ENCODE measurements around the gene NUMA1. TPM values are rescaled to one million over a fixed set of nuclear protein-coding genes. Genes with fewer than 3 reads are reported as not detected.
A peak's percentile ranks its signal among the peaks of the same experiment; 100 is the strongest.

The NUMA1 gene
- total and polyA plus RNA-seq, 9 of the 15 experiments (the other 6 are each of a cell fraction or from before 2014, with no cell fraction given): 4.1 to 104 (median 51.2) TPM

DNA sequence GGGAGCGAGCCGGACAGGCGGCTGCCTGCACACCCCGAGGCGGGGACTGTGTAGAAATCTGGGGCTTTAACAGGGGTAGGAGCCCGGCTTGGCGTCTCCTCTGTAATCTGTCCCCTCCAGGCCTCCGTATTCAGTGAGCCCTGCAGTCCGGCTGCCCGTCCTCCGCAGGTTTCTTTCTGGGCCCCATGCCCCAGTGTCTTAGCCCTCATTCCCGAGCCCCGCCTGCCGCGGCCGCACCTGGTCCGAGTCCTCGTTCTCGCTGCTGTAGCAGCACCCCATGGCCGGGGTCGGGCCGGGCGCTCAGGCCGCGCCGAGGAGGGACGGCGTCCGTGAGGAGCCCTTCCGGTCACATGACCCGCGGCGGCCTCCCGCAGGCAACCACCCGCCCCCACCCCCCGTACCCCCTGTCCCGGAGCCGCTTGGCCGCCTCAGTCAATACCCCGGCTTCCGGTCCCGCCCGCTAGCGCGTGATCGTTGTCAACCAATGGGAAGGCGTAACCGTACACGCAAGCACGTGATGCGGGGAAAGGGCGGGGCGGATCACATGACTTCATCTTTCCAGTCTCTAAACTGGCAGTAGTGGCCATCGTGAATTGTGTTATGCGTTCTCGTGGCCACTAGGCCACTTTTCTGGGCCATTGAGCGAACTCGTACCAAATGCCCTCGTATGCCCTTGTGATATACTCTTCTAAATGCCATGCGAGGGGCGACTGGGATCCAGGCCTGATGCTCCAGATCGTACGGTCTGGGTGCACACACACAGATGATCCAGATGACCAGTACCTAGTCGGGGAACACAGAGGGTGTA, 22.8 kb upstream of the NUMA1 start, which contains the start of gene LAMTOR1 (continued):
- TF ChIP-seq ZNF395 (CRISPR knock-in tag; IDR thresholded peaks at IDR 0.05): peak; percentile 85; the same call in 1 of the 2 replicates
- TF ChIP-seq, protein P1, sequence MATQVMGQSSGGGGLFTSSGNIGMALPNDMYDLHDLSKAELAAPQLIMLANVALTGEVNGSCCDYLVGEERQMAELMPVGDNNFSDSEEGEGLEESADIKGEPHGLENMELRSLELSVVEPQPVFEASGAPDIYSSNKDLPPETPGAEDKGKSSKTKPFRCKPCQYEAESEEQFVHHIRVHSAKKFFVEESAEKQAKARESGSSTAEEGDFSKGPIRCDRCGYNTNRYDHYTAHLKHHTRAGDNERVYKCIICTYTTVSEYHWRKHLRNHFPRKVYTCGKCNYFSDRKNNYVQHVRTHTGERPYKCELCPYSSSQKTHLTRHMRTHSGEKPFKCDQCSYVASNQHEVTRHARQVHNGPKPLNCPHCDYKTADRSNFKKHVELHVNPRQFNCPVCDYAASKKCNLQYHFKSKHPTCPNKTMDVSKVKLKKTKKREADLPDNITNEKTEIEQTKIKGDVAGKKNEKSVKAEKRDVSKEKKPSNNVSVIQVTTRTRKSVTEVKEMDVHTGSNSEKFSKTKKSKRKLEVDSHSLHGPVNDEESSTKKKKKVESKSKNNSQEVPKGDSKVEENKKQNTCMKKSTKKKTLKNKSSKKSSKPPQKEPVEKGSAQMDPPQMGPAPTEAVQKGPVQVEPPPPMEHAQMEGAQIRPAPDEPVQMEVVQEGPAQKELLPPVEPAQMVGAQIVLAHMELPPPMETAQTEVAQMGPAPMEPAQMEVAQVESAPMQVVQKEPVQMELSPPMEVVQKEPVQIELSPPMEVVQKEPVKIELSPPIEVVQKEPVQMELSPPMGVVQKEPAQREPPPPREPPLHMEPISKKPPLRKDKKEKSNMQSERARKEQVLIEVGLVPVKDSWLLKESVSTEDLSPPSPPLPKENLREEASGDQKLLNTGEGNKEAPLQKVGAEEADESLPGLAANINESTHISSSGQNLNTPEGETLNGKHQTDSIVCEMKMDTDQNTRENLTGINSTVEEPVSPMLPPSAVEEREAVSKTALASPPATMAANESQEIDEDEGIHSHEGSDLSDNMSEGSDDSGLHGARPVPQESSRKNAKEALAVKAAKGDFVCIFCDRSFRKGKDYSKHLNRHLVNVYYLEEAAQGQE (IDR thresholded peaks at IDR 0.05; ENCODE audit: borderline replicate concordance): peak; percentile 95
- TF ChIP-seq, protein P1 (CRISPR knock-in tag; IDR thresholded peaks at IDR 0.05; ENCODE audit: low read depth): no peak; the same call in 1 of the 2 replicates
- TF ChIP-seq ZNF143 (CRISPR knock-in tag; IDR thresholded peaks at IDR 0.05): no peak
- TF ChIP-seq SLC30A9 (CRISPR knock-in tag; IDR thresholded peaks at IDR 0.05): 0 out of 2 replicates have a peak, but pooled peaks have one; percentile 46
- TF ChIP-seq, protein P2, sequence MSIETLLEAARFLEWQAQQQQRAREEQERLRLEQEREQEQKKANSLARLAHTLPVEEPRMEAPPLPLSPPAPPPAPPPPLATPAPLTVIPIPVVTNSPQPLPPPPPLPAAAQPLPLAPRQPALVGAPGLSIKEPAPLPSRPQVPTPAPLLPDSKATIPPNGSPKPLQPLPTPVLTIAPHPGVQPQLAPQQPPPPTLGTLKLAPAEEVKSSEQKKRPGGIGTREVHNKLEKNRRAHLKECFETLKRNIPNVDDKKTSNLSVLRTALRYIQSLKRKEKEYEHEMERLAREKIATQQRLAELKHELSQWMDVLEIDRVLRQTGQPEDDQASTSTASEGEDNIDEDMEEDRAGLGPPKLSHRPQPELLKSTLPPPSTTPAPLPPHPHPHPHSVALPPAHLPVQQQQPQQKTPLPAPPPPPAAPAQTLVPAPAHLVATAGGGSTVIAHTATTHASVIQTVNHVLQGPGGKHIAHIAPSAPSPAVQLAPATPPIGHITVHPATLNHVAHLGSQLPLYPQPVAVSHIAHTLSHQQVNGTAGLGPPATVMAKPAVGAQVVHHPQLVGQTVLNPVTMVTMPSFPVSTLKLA (conservative IDR thresholded peaks at IDR 0.05): peak; percentile 74 to 88
- TF ChIP-seq ZNF695 (CRISPR knock-in tag; IDR thresholded peaks at IDR 0.05): no peak
- peak; percentile 76; the same call in 1 of the 2 replicates for TF ChIP-seq ZNF668 (CRISPR knock-in tag; IDR thresholded peaks at IDR 0.05)
- 0 out of 2 replicates have a peak, but pooled peaks have one; percentile 30 for TF ChIP-seq ZBTB17 (CRISPR knock-in tag; IDR thresholded peaks at IDR 0.05)
- TF ChIP-seq SIN3B (IDR thresholded peaks at IDR 0.05; ENCODE audit: low read depth): peak; percentile 71
- TF ChIP-seq MEIS2 (IDR thresholded peaks at IDR 0.05; ENCODE audit: partially characterized antibody): no peak
- no peak for TF ChIP-seq ZNF408 (CRISPR knock-in tag; IDR thresholded peaks at IDR 0.05; ENCODE audit: low read depth)
- TF ChIP-seq, protein P3, sequence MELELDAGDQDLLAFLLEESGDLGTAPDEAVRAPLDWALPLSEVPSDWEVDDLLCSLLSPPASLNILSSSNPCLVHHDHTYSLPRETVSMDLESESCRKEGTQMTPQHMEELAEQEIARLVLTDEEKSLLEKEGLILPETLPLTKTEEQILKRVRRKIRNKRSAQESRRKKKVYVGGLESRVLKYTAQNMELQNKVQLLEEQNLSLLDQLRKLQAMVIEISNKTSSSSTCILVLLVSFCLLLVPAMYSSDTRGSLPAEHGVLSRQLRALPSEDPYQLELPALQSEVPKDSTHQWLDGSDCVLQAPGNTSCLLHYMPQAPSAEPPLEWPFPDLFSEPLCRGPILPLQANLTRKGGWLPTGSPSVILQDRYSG (tag; conservative IDR thresholded peaks at IDR 0.05; ENCODE audit: low read depth): peak; percentile 82; the same call in 1 of the 2 replicates
- no peak for TF ChIP-seq ILF3 (IDR thresholded peaks at IDR 0.05; ENCODE audit: borderline replicate concordance)

All from K562 (cell line).